Kidney (tissue), 14 donors: ENCODE measurements around the gene SMYD3. TPM values are rescaled to one million over a fixed set of nuclear protein-coding genes. Genes with fewer than 3 reads are reported as not detected.

Experiments used
- DNase-seq, 5 donors: peaks; one replicate each; pipeline ENCODE4 v3.0.0-alpha.2; 2013 to 2020
- FAIRE-seq: peaks from 2 replicates; lab custom pipeline; 2012; peaks lifted over from hg19 to GRCh38; lab: Jason Lieb, UNC
- H3K27ac ChIP-seq, 2 donors: one replicate each; pipeline ENCODE4 v1.7.0; 2013; ENCODE audit warnings: low read depth in 2 of 2, low read length in 2 of 2, inconsistent platforms in 1 of 2
- H3K27me3 ChIP-seq: one replicate; pipeline ENCODE4 v1.7.1; 2013; ENCODE audit warnings: low read length, inconsistent platforms; ENCODE audit not compliant: control insufficient read depth, insufficient read depth
- H3K36me3 ChIP-seq, 3 donors: one replicate each; pipeline versions ENCODE4 v1.7.0 to v1.7.1; 2013; ENCODE audit warnings: low read length in 3 of 3, control low read depth in 1 of 3, inconsistent platforms in 1 of 3; ENCODE audit not compliant: insufficient read depth in 3 of 3, control insufficient read depth in 2 of 3
- H3K4me1 ChIP-seq, 3 donors: one replicate each; pipeline versions ENCODE4 v1.7.0 to v1.7.1; 2013; ENCODE audit warnings: low read length in 3 of 3, inconsistent platforms in 1 of 3, low read depth in 1 of 3; ENCODE audit not compliant: control insufficient read depth in 2 of 3, insufficient read depth in 2 of 3
- H3K4me3 ChIP-seq, 3 donors: one replicate each; pipeline versions ENCODE4 v1.7.0 to v1.8.1; 2013; ENCODE audit warnings: low read length in 3 of 3, control low read depth in 1 of 3, inconsistent platforms in 1 of 3
- H3K9ac ChIP-seq, 3 donors: one replicate each; pipeline versions ENCODE4 v1.7.0 to v1.7.1; 2013; ENCODE audit warnings: low read length in 3 of 3, control low read depth in 1 of 3, inconsistent platforms in 1 of 3
- H3K9me3 ChIP-seq, 3 donors: one replicate each; pipeline versions ENCODE4 v1.7.0 to v1.7.1; 2013; ENCODE audit warnings: low read length in 3 of 3, control low read depth in 1 of 3, inconsistent platforms in 1 of 3; ENCODE audit not compliant: control insufficient read depth in 2 of 3, insufficient read depth in 1 of 3
- intact Hi-C: fragments of 100-400 bp; cut with DNase I; formaldehyde crosslinking; loops from one replicate; pipeline ENCODE4 v1.11.1; 2022
- polyA plus RNA-seq: library from polyadenylated mRNA; stranded (reverse); fragments of 350-450 nt; fragmentation: Illumina TruSeq; extraction: RNeasy Lipid Tissue Mini Kit (QIAGEN cat#74804); gene quantifications from one replicate; pipeline ENCODE4 v1.2.3, GENCODE V29; 2014; ENCODE audit warnings: low read depth, low replicate concordance; ENCODE audit not compliant: insufficient read depth
- total RNA-seq: library from RNA; stranded (reverse); fragmentation: NEBNext Ultra II Directional; extraction: Animal tissue kit (Norgen Biotek cat#: 25700); gene quantifications from one replicate; pipeline ENCODE4 v1.2.1, GENCODE V29; 2021
- TF ChIP-seq, protein P1 (sequence below): IDR thresholded peaks from 3 replicates; pipeline ENCODE4 v1.5.1; 2012; ENCODE audit warnings: mild to moderate bottlenecking, moderate library complexity, borderline replicate concordance; ENCODE audit not compliant: insufficient read depth; ENCODE audit errors: extremely low read depth
- donor health status: control.
- donor health status: control.
- donor health status: control.
- donor health status: control.
- donor health status: control.
- donor health status: DM: yes; HTN: yes; CAD: no.
- donor health status: Normal renal cell carcinoma (clear cell type).

SMYD3 gene
- total and polyA plus RNA-seq, 2 donors from 2014 or later = 23.3 to 23.9 TPM

DNA sequence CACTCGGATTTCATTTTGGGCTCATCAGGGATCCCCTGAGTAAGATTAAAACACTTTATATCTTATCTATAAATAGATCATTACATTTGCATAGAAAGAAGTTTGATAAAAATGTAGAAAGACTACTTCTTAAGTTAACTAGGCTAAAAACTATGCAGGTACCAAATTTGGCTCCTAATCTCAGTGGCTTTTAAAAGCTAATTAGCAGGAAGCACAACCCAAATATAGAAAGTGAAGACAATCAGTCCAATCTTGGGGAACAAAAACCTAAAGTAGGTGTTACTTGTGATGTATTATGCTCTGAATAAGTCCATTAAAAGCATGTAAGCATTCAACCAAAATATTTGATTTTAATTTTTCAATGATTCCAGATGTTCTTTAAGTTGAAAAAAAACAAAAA, 35.4 kb downstream of the SMYD3 start:
- Histone ChIP-seq H3K4me3 (no peak overlapping the region), H3K36me3 (no peaks in the 10 kb centered on the region), H3K27me3 (no peaks in the 10 kb centered on the region), H3K9me3 (no peaks in the 10 kb centered on the region), H3K4me1 (no peaks in the 10 kb centered on the region), H3K9ac (no peak overlapping the region), H3K27ac (no peak overlapping the region)
- intact Hi-C loops = no loop called here
- TF ChIP-seq, protein P1, sequence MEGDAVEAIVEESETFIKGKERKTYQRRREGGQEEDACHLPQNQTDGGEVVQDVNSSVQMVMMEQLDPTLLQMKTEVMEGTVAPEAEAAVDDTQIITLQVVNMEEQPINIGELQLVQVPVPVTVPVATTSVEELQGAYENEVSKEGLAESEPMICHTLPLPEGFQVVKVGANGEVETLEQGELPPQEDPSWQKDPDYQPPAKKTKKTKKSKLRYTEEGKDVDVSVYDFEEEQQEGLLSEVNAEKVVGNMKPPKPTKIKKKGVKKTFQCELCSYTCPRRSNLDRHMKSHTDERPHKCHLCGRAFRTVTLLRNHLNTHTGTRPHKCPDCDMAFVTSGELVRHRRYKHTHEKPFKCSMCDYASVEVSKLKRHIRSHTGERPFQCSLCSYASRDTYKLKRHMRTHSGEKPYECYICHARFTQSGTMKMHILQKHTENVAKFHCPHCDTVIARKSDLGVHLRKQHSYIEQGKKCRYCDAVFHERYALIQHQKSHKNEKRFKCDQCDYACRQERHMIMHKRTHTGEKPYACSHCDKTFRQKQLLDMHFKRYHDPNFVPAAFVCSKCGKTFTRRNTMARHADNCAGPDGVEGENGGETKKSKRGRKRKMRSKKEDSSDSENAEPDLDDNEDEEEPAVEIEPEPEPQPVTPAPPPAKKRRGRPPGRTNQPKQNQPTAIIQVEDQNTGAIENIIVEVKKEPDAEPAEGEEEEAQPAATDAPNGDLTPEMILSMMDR = no peak
- no peak for DNase-seq
- FAIRE-seq = no peak

DNA sequence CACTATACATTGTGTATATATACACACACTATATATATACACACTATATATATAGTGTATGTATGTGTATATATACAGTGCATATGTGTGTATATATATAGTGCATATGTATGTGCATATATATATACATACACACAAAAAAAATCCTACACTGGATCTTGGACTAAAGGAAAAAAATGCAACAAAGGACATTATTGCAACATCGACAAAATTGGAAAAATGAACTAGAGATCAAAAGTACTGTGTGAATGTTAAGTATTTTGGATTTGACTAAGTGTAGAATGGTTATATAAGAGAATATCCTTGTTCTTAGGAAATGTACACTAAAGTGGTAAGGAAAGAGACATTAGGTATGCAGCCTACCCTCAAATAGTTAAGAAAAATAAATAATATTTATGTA, 36.5 kb downstream of the SMYD3 start:
- H3K27me3 ChIP-seq = no peaks in the 10 kb centered on the region
- intact Hi-C loops = no loop called here
- FAIRE-seq = no peak

DNA sequence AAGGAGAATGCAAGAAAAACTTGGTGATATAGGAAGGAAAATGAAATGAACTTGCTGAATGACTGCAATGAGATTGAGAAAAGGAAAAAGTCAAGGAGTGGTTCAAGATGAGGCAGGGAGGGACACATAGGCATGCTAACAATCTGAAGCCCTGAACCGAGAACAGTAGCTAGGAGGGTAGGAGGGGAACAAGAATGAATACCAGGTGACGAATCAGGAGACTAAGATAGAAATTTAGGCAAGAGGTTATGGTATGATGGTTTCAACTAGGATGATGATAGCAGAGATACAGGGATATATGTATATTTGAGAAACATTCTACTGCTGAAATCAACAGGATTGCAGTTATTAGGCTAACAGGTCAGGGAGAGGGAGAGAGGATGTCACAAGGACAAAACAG, 44.1 kb downstream of the SMYD3 start:
- Histone ChIP-seq H3K36me3 (no peaks in the 10 kb centered on the region), H3K4me3 (no peak overlapping the region), H3K27me3 (no peaks in the 10 kb centered on the region), H3K9ac (no peak overlapping the region), H3K27ac (no peak overlapping the region), H3K4me1 (no peaks in the 10 kb centered on the region), H3K9me3 (no peaks in the 10 kb centered on the region)
- DNase-seq (no peak), FAIRE-seq (no peak)
- TF ChIP-seq, protein P1 = no peak
- intact Hi-C loops = no loop called here

More for the DNA sequence above, 36.5 kb downstream of the SMYD3 start:
- Histone ChIP-seq H3K36me3 (no peaks in the 10 kb centered on the region), H3K4me3 (no peak overlapping the region), H3K27ac (no peak overlapping the region), H3K4me1 (no peaks in the 10 kb centered on the region), H3K9me3 (no peaks in the 10 kb centered on the region), H3K9ac (no peak overlapping the region)
- no peak for DNase-seq
- TF ChIP-seq, protein P1 = no peak

DNA sequence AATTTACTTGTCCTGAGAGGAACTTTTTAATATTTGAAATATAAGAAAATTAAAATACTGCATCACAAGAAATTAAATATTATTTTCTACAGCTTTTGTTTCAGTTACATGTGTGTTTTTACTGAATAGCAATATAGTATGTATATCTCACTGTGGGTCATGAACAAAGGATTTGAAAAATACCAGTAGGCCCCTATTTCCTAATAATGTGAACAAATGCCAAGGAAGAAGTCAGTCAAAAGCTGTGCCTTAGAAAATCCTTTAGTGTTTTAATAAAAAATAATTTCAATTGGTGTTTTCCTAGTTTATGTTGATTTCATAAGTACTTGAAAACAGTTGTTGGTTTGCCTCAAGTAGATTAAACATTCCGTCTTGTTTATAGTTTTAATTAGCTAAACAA, 46.7 kb downstream of the SMYD3 start:
- TF ChIP-seq, protein P1 = no peak
- H3K4me1 ChIP-seq = no peaks in the 10 kb centered on the region
- no peak overlapping the region for H3K4me3 ChIP-seq
- FAIRE-seq (no peak), DNase-seq (no peak)
- H3K36me3 ChIP-seq = no peaks in the 10 kb centered on the region
- H3K27me3 ChIP-seq = no peaks in the 10 kb centered on the region
- no peaks in the 10 kb centered on the region for H3K9me3 ChIP-seq
- intact Hi-C loops = no loop called here
- H3K9ac ChIP-seq = no peak overlapping the region
- no peak overlapping the region for H3K27ac ChIP-seq
